ENCODE measurements around the gene XRN2.

GRCh38 chr20:21289651-21290050 is 13.5 kb upstream of the XRN2 start:
- no peak for TF ChIP-seq CTCF (IDR thresholded peaks at IDR 0.05 in 8 of 11, conservative IDR thresholded peaks at IDR 0.05 in 3 of 11)
- no peak for TF ChIP-seq POLR2A (IDR thresholded peaks at IDR 0.05)
